Stimulated activated CD8-positive, alpha-beta memory T cell treated with anti-CD3 and anti-CD28 coated beads, Interleukin-2, amount 100 ng/mL, for 48 hours (primary cell): Measurements from ENCODE around the gene BGN.

Experiments
- DNase-seq, 2 donors: peaks; one replicate each; pipeline ENCODE4 v3.0.0-alpha.2; 2020; ENCODE audit warnings: low read depth in 2 of 2

The BGN gene

GRCh38 chrX:153504445-153505016 is 9.8 kb downstream of the BGN start:
- DNase-seq = no peak

DNA sequence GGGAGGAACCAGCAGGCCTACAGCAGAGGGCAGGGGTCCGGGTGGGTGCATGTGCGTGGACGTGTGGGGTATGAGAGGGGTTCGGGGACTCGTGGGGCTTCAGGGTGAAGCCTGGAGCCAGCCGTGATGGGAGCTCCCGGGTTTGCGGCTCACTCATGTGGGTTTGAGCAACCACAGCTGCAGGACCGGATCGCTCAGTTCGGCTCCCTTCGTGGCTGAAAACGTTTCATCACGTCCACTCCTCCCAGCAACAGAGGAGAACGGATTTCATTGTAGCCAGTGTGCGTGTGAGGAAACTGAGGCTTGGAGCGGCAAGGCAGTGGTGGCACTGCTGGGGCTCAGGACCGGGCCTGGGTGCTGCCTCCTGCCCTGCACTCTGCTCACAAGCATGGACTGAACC is 10.6 kb downstream of the BGN start:
- no peak for DNase-seq

DNA sequence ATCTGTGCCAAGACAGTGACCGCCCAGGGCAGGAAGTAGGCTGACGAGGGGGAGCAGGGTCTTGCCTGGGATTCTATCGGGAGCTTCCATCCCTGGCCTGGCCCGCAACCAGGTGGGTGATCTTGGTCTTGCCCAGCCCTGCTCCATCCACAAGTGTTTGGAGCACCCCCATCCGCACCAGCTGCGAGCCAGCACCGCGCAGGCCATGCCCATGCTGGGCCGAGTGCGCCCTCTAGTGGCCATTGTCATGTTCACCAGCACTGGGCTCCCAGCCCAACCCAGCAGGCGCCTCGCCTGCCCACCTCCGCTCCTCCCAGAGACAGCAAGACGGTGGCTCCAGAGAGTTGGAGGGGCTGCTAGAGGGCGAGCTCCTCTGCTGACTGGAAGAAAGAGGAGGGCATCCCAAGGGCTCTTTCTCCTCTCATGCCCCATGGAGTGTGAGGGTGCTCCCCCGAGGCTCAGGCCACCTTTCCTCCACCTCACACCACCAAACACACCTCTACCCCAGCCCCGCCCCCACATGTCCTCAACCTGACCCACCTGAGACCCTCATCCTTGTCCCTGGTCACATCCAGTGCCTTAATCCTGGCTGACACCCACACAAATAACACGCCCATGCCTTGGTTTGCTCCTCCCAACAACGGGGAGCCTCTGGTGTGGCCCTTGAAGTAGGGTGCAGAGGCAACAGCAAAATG is 12.9 kb downstream of the BGN start:
- peak; percentile 68 to 77 for DNase-seq

GRCh38 chrX:153509592-153509991 is 14.8 kb downstream of the BGN start:
- DNase-seq = no peak

DNA sequence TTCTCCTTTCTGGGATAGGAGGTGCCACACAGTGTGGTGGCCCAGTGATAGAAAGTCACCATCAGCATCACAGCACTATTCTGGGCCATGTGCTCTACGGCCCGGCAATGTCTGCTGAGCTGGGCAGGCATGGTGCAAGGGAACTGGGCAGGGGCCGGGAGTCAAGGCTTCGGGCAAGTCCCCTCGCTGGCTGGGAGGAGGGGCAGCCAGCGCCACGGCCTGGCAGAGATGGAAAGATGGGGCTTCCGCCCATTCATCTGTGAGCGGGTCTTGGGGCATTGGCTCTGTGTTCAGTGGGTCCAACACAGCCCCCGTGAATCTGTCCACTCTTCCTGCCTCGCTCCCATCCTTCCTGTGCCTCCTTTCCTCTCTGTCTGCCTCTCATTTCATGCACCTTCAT is 15.6 kb downstream of the BGN start:
- DNase-seq = no peak

- no peak for DNase-seq
Observed at GRCh38 chrX:153511784-153512500, 17.2 kb downstream of the BGN start.

GRCh38 chrX:153512501-153512893 is 17.7 kb downstream of the BGN start:
- DNase-seq = no peak

GRCh38 chrX:153513265-153513664 is 18.5 kb downstream of the BGN start:
- no peak for DNase-seq

DNA sequence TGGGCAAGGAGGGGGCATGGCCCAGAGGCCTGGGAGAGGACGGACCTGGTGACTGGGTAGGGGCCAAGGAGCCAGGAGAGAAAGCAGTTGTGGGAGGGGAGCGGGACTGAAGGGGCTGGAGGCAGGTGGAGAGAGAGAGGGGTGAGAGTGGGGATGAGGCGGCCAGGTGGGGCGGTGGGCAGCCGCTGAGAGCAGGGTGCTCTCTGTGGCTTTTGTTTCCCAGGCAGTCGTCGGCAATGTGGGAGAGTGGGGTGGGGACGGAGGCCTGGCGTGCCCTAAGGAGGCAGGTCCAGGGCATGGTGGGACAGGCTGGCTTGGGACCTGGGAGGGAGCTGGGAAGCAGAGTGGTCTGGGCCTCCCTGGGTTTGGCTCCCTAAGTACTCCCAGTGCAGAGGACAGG is 19.5 kb downstream of the BGN start:
- DNase-seq = no peak

- DNase-seq = no peak
Observed at GRCh38 chrX:153515435-153515834, 20.7 kb downstream of the BGN start.

DNA sequence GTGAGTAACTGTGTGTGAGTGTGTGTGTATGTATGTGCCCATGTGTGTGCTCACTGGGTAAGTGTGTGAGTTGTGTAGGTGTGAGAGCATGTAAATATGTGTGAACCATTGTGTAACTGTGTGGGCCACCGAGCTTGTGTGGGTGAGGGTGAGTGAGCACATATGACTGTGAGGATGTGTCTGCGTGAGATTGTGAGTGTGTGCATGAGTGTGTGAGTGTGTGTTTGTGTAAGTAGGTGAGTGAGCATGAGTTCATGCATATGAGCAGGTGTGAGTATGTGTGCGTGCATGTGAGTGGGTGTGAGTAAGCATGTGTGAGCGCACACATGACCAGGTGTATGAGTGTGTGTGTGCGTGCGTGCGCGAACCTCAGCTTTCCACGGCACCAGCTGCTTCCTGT is 21.3 kb downstream of the BGN start:
- no peak for DNase-seq

DNA sequence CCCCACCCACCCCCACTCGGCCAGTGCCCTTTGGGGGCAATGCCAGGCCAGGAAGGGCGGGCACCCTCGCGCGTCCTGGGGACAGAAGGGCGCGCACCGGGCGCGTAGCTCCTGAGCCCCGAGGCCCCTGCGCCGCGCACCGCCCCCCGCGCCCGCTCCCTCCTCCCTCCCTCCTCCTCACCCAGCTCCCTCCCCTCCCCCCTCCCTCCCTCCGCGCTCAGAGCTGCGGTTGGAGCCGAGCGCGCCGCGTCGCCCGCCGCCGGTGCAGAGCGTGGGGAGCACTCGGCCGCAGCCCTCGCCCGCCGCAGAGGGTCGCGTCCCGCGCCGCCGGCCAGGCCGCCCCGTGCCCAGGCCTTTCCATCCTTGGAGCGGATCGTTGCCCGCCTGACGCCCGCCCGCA is 22.6 kb downstream of the BGN start, which contains the start of gene ATP2B3:
TSS of gene ATP2B3 (plus strand) at position 220 of the 400 bp plus-strand sequence. CDS start 18,606 bp downstream, outside the sequence.
- DNase-seq = no peak

DNA sequence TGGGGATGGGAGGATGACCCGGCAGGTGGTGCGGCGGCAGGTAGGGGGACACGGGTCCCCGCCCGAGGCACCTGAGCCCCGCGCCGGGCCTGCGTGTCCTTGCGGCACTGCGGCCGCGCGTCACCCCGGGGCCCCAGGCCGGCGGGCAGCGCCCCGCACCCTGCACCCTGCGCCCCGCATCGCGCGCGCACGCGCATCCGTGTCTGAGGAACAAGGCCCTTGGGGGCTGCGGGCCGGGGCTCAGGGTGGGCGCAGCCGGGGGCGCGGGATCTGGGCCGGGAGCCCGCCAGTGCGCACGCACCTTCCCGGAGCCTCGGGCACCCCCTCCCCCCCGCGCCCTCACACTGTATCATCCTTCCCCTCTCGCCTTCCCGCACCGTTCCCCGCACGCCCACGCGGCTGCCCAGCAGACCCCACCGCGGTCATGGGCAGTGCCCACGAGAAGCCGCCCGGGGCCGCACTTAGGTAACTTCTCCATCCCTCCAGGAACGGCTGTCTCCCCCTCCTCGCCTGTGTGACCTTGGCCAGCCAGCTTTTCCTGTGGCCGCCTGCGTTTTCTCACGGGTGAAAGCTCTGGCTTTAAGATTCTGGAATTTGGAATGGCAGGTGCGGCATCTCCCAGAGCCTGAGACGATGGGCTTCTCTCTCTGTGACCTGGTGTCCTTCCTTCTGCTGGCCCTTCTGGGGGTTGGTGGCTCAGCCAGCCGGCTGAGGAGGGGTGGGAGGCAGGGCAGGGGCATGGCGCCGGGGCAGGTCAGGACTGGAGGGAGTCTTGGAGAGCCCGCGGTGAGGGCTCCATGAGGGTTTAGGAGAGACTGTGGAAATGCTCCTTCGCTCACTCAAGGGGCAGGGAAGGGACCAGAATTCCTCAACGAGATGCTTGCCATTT is 23.4 kb downstream of the BGN start:
- no peak for DNase-seq

- no peak for DNase-seq
Observed at GRCh38 chrX:153519569-153520286, 24.9 kb downstream of the BGN start.

DNA sequence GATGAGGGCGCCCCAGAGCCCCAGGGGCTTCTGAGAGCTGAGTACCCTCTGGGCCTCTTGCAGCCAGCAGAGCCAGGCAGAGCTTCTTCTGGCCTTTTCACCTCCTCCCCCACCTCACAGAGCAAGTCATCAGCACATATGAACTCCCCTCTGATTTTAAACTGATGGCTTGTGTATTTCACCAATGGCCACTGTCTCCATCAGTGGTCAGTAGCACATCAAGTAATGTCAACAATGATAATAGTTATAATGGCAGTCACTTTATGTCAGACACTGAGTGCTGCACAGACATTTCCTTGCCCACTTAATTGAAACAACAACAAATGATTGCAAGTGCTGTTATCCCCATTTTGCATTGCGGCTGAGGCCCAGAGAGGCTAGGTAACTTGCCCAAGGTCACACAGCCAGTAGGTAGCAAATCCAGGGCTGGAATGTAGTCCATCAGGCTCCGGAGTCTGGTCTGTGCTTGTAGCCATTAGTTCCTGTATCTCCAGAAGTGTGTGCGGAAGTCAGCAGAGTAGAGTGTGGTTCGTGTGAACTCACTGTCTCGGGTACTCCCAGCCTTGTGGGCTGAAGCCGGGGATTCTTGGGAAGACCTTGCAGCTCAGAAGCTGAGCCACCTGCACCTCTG is 25.6 kb downstream of the BGN start:
- no peak for DNase-seq

GRCh38 chrX:153521034-153521433 is 26.3 kb downstream of the BGN start:
- DNase-seq = no peak

- DNase-seq = no peak
Observed at GRCh38 chrX:153522259-153522658, 27.5 kb downstream of the BGN start.

DNA sequence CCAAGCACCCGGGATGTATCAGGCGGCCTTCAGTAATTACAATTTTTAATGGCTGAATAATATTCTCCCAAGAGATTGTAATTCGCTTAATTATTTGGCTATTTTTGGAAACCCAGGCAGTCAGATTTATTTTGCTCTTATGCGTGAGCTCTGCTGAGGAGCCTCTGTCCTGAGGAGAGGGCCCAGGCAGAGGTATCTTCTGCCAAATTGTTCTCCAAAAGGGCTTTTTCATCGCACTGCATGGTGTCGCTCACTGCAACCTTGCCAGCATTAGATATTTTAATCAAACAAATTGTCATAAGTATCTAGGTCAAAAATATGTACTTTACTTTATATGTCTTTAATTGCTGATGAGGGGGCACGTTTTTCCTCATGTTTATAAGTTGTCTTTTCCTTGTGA is 28.5 kb downstream of the BGN start:
- DNase-seq = no peak

DNA sequence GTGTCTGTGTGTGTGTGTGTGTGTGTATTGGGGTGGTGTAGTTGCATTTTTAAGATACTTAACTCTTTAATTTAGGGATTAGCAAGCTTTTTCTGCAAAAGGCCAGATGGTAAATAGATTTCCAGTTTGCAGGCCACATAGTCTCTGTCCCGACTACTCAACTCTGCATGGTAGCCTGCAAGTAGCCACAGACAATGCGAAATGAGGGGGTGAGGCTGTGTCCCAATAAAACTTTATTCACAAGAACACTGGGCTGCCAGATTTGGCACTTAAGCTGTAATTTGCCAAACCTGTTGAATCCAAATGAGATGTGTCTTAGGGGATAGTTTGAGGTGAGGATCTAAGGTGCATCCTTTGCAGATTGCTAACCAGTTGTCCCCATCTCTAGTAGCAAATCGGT is 29.5 kb downstream of the BGN start:
- no peak for DNase-seq

- no peak for DNase-seq
Observed at GRCh38 chrX:153525451-153525850, 30.7 kb downstream of the BGN start.

DNA sequence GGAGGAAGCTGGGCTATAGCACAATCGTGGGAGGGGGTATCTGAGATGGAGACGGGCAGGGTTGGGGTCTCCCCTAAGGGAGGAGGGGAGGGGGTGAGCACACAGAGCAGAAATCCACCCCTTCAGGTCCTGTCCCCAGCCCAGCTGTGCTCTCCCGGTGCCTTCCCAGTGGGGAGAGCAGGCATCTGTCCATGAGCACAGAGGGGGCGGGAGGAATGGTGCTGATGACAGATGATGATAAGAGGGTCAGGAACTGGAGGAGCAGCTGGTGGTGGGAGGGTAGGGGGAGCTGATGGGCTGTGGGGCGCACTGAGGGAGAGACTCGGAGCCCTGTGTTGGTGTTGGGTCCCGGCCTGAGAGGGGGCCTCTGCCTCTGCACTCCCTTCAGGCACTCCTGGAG is 31.3 kb downstream of the BGN start:
- DNase-seq = no peak
